ENCODE measurements around the gene UROD.

DNA sequence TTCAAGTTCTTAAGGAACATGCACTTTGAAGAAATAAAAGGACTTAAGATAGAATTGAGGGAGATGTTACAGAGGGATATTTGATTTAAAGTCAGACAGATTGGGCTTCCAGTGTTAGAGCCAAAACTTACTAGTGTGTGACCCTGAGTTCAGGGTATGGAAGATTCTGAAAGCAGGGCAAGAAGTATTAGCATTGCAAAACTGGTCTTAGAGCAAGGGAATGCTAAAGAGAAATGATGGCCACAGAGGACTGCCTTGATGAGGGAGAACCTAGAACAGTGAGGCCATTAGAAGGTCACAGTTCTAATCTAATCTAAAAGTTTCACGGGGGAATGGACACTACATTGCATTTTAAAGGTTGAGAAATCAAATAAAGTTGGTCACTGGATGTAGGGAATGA lies 45.5 kb downstream of the UROD start:
- no peak for TF ChIP-seq POLR2AphosphoS5 (IDR thresholded peaks at IDR 0.05; ENCODE audit: low read depth, low read length)
- no peak for TF ChIP-seq POLR2A (IDR thresholded peaks at IDR 0.05; ENCODE audit: low read depth, low read length)

All from GM12891 (cell line).